ENCODE data around the gene C2orf15.
A peak's percentile ranks its signal among the peaks of the same experiment; 100 is the strongest.
"Not testable (repeated sequence)": the region's sequence is repeated elsewhere in the genome, so short reads cannot be mapped to it uniquely, and the experiment has no call there.

Gene C2orf15

GRCh38 chr2:99166218-99166617 is 24.7 kb downstream of the C2orf15 start:
- DNase-seq (ENCODE audit: low read depth in 2 of 2): no peak

- DNase-seq (ENCODE audit: low read depth in 2 of 2): no peak
These were observed 28.0 kb downstream of the C2orf15 start for GRCh38 chr2:99169534-99169933.

- no peak for DNase-seq (ENCODE audit: low read depth in 2 of 2)
These were observed 30.1 kb downstream of the C2orf15 start for GRCh38 chr2:99171377-99172140.

GRCh38 chr2:99180755-99181623 is 39.5 kb downstream of the C2orf15 start, which contains the start of the genes MITD1 and MRPL30:
Gene MITD1 (minus strand): TSS chr2:99181058. CDS start chr2:99180981, 77 bp downstream.
Gene MRPL30 (plus strand): TSS chr2:99181184. CDS start chr2:99186204, 5,020 bp downstream.
- DNase-seq (ENCODE audit: low read depth in 2 of 2): peak; percentile 81 to 82

GRCh38 chr2:99181624-99182000 is 40.1 kb downstream of the C2orf15 start:
- DNase-seq (ENCODE audit: low read depth in 2 of 2): no peak

GRCh38 chr2:99183025-99183424 is 41.5 kb downstream of the C2orf15 start:
- DNase-seq (ENCODE audit: low read depth in 2 of 2): no peak

GRCh38 chr2:99184811-99185210 is 43.3 kb downstream of the C2orf15 start:
- DNase-seq (ENCODE audit: low read depth in 2 of 2): no peak

GRCh38 chr2:99187011-99187410 is 45.5 kb downstream of the C2orf15 start:
- DNase-seq (ENCODE audit: low read depth in 2 of 2): no peak

GRCh38 chr2:99188357-99188756 is 46.9 kb downstream of the C2orf15 start:
- DNase-seq (ENCODE audit: low read depth in 2 of 2): no peak

GRCh38 chr2:99190548-99190947 is 49.0 kb downstream of the C2orf15 start:
- DNase-seq (ENCODE audit: low read depth in 2 of 2): no peak

GRCh38 chr2:99192364-99192763 is 50.9 kb downstream of the C2orf15 start:
- DNase-seq (ENCODE audit: low read depth in 2 of 2): not testable (repeated sequence)

- DNase-seq (ENCODE audit: low read depth in 2 of 2): no peak
These were observed 56.8 kb downstream of the C2orf15 start for GRCh38 chr2:99198103-99198841.

GRCh38 chr2:99200076-99200800 is 58.7 kb downstream of the C2orf15 start:
- DNase-seq (ENCODE audit: low read depth in 2 of 2): no peak

Measured in stimulated activated CD4-positive, alpha-beta T cell treated with anti-CD3 and anti-CD28 coated beads, Interleukin-12 subunit alpha, Interleukin-12 subunit beta, amount 100 ng/mL, for 24 hours (primary cell).